NCI-H1048 (cell line): Measurements from ENCODE around the gene DHFR2.
"Not testable (repeated sequence)": the region's sequence is repeated elsewhere in the genome, so short reads cannot be mapped to it uniquely, and the experiment has no call there.

Experiments
- DNase-seq: peaks from one replicate; lab custom pipeline; 2025; lab: John Stamatoyannopoulos, UW

Gene DHFR2

GRCh38 chr3:94062513-94063404 lies at the start of gene DHFR2, which contains the start of gene NSUN3:
TSS of gene DHFR2 (minus strand) at chr3:94062916. CDS start at chr3:94061511, 1,405 bp downstream.
TSS of gene NSUN3 (plus strand) at chr3:94063061. CDS start at chr3:94063127, 66 bp downstream.
- DNase-seq, result peak; percentile 75

- DNase-seq, result no peak
Observed at GRCh38 chr3:94110854-94111253, 48.1 kb upstream of the DHFR2 start.

- not testable (repeated sequence) for DNase-seq
Observed at GRCh38 chr3:94110232-94110631, 47.5 kb upstream of the DHFR2 start.

- DNase-seq, result no peak
Observed at GRCh38 chr3:94106268-94106667, 43.6 kb upstream of the DHFR2 start.

- no peak for DNase-seq
Observed at GRCh38 chr3:94101860-94102259, 39.1 kb upstream of the DHFR2 start.

GRCh38 chr3:94099311-94099710 lies 36.6 kb upstream of the DHFR2 start:
- DNase-seq, result no peak

- no peak for DNase-seq
Observed at GRCh38 chr3:94098452-94098851, 35.7 kb upstream of the DHFR2 start.

- DNase-seq, result no peak
Observed at GRCh38 chr3:94095111-94095510, 32.4 kb upstream of the DHFR2 start.

- DNase-seq, result no peak
Observed at GRCh38 chr3:94093151-94093550, 30.4 kb upstream of the DHFR2 start.

- DNase-seq, result no peak
Observed at GRCh38 chr3:94092086-94092485, 29.4 kb upstream of the DHFR2 start.

GRCh38 chr3:94089126-94089525 lies 26.4 kb upstream of the DHFR2 start:
- no peak for DNase-seq

- no peak for DNase-seq
Observed at GRCh38 chr3:94083261-94083660, 20.5 kb upstream of the DHFR2 start.

GRCh38 chr3:94082391-94082937 lies 19.7 kb upstream of the DHFR2 start:
- no peak for DNase-seq

GRCh38 chr3:94081884-94082283 lies 19.2 kb upstream of the DHFR2 start:
- DNase-seq, result no peak

- not testable (repeated sequence) for DNase-seq
Observed at GRCh38 chr3:94080552-94080951, 17.8 kb upstream of the DHFR2 start.

- no peak for DNase-seq
Observed at GRCh38 chr3:94076055-94076454, 13.3 kb upstream of the DHFR2 start.

GRCh38 chr3:94071713-94072284 lies 9.1 kb upstream of the DHFR2 start:
- DNase-seq, result no peak

GRCh38 chr3:94070341-94070911 lies 7.7 kb upstream of the DHFR2 start:
- DNase-seq, result no peak

- DNase-seq, result peak; percentile 28
Observed at GRCh38 chr3:94069194-94069813, 6.6 kb upstream of the DHFR2 start.

- DNase-seq, result no peak
Observed at GRCh38 chr3:94066506-94067500, 4.1 kb upstream of the DHFR2 start.
